Measurements from ENCODE around the gene TBX10.
"Not testable (repeated sequence)": the region's sequence is repeated elsewhere in the genome, so short reads cannot be mapped to it uniquely, and the experiment has no call there.

Gene TBX10

GRCh38 chr11:67630228-67630942, 9.2 kb downstream of the TBX10 start:
- DNase-seq = peak; percentile 95

GRCh38 chr11:67629386-67630227, 10.0 kb downstream of the TBX10 start, which contains the start of gene NUDT8:
Gene NUDT8 (minus strand): TSS chr11:67629937. CDS start chr11:67629911, 26 bp downstream.
- no peak for DNase-seq

- DNase-seq = peak; percentile 84
These were observed 10.7 kb downstream of the TBX10 start for GRCh38 chr11:67628710-67629385.

- peak; percentile 96 for DNase-seq
These were observed 11.5 kb downstream of the TBX10 start for GRCh38 chr11:67627812-67628624.

GRCh38 chr11:67627441-67627811, 12.1 kb downstream of the TBX10 start:
- DNase-seq = no peak

- peak; percentile 47 for DNase-seq
These were observed 12.6 kb downstream of the TBX10 start for GRCh38 chr11:67626970-67627369.

GRCh38 chr11:67626131-67626833, 13.3 kb downstream of the TBX10 start:
- DNase-seq = peak; percentile 89

- DNase-seq = not testable (repeated sequence)
These were observed 15.8 kb downstream of the TBX10 start for GRCh38 chr11:67623795-67624194.

GRCh38 chr11:67622905-67623304, 16.7 kb downstream of the TBX10 start:
- not testable (repeated sequence) for DNase-seq

- not testable (repeated sequence) for DNase-seq
These were observed 17.6 kb downstream of the TBX10 start for GRCh38 chr11:67621928-67622327.

GRCh38 chr11:67620621-67621020, 18.9 kb downstream of the TBX10 start:
- DNase-seq = peak; percentile 66

GRCh38 chr11:67619683-67620618, 19.6 kb downstream of the TBX10 start:
- DNase-seq = peak; percentile 97

GRCh38 chr11:67618901-67619659, 20.5 kb downstream of the TBX10 start:
- DNase-seq = not testable (repeated sequence)

- no peak for DNase-seq
These were observed 22.2 kb downstream of the TBX10 start for GRCh38 chr11:67617243-67617953.

- no peak for DNase-seq
These were observed 22.9 kb downstream of the TBX10 start for GRCh38 chr11:67616431-67617242.

GRCh38 chr11:67615728-67616430, 23.7 kb downstream of the TBX10 start:
- no peak for DNase-seq

Data from SHP77 treated with DMSO at 0.1 percent for 48 hours (cell line).